GM12878 (cell line): ENCODE data around the gene ARID4B. TPM values are rescaled to one million over a fixed set of nuclear protein-coding genes. Genes with fewer than 3 reads are reported as not detected.

Experiments used
- ATAC-seq: fragments of 200-7000 bp; cut with Tn5 transposase; 3 replicates; pipeline ENCODE4 v1.9.1; 2020; ENCODE audit warnings: mild to moderate bottlenecking, moderate library complexity
- BruUV-seq: library from RNA; stranded (reverse); fragments of 400-500 nt; replicated peaks from 2 replicates; lab custom pipeline; 2021; lab: Mats Ljungman, UMichigan
- CTCF ChIA-PET: fragments of 300-600 bp; sonication (Branson Sonifier 250); formaldehyde crosslinking; extraction: SDS; loops from one replicate; lab custom pipeline; 2021; ENCODE audit warnings: inconsistent platforms; lab: Yijun Ruan, JAX
- POLR2A ChIA-PET: fragments of 350-600 bp; formaldehyde crosslinking; extraction: SDS; loops from one replicate; lab custom pipeline; 2021; ENCODE audit warnings: inconsistent platforms; lab: Charles Lee
- RAD21 ChIA-PET: fragments of 300-600 bp; sonication (Branson Sonifier 250); formaldehyde crosslinking; loops from one replicate; lab custom pipeline; 2023; ENCODE audit warnings: antibody characterized with exemption; ENCODE audit not compliant: unreplicated experiment; lab: Charles Lee
- SMC1A ChIA-PET: fragments of 300-600 bp; sonication (Branson Sonifier 250); formaldehyde crosslinking; loops from one replicate; lab custom pipeline; 2023; ENCODE audit not compliant: unreplicated experiment, uncharacterized antibody; lab: Charles Lee
- DNase-seq: peaks from one replicate; pipeline ENCODE4 v3.0.0-alpha.2; 2011; ENCODE audit warnings: low read depth, low spot score
- FAIRE-seq: peaks from 3 replicates; lab custom pipeline; 2011; peaks lifted over from hg19 to GRCh38; lab: Jason Lieb, UNC
- H2AFZ ChIP-seq: 2 replicates; pipeline ENCODE4 v1.6.0; 2011; ENCODE audit warnings: low read depth, low read length, control low read depth; ENCODE audit not compliant: control insufficient read depth
- H3K27ac ChIP-seq: 2 replicates; pipeline ENCODE4 v1.5.1; 2011; ENCODE audit warnings: control low read depth; ENCODE audit not compliant: control insufficient read depth, insufficient read depth
- H3K27me3 ChIP-seq, 2 experiments: replicated peaks in 1 of 2; 2 replicates each; pipeline versions ENCODE4 v1.6.0 to v1.6.1; 2011; ENCODE audit warnings: low read length in 1 of 2; ENCODE audit not compliant: control insufficient read depth in 2 of 2, insufficient read depth in 2 of 2
- H3K36me3 ChIP-seq, 2 experiments: 2 replicates each; pipeline ENCODE4 v1.5.1; 2011; ENCODE audit warnings: low read length in 1 of 2; ENCODE audit not compliant: control insufficient read depth in 2 of 2, insufficient read depth in 2 of 2
- H3K4me1 ChIP-seq: 2 replicates; pipeline ENCODE4 v1.6.1; 2011; ENCODE audit warnings: mild to moderate bottlenecking, low read length, moderate library complexity, mixed read lengths; ENCODE audit not compliant: control insufficient read depth, insufficient read depth
- H3K4me2 ChIP-seq: 2 replicates; pipeline ENCODE4 v1.6.0; 2011; ENCODE audit warnings: control low read depth; ENCODE audit not compliant: control insufficient read depth, insufficient read depth
- H3K4me3 ChIP-seq: fragments of 200-600 bp; sonication (generic); 2 replicates; pipeline ENCODE4 v1.5.1; 2016
- H3K79me2 ChIP-seq: 2 replicates; pipeline ENCODE4 v1.6.0; 2011; ENCODE audit warnings: low read length; ENCODE audit not compliant: control insufficient read depth, insufficient read depth
- H3K9ac ChIP-seq: 2 replicates; pipeline ENCODE4 v1.8.0; 2011; ENCODE audit warnings: low read length, control low read depth, mixed read lengths; ENCODE audit not compliant: control insufficient read depth, insufficient read depth
- H3K9me3 ChIP-seq: replicated peaks from 3 replicates; pipeline ENCODE4 v1.5.1; 2011; ENCODE audit warnings: mild to moderate bottlenecking, low read length; ENCODE audit not compliant: control insufficient read depth, insufficient read depth
- H4K20me1 ChIP-seq: 2 replicates; pipeline ENCODE4 v1.6.0; 2011; ENCODE audit not compliant: control insufficient read depth, insufficient read depth
- BHLHE40 ChIP-seq, 2 experiments: fragments of 450-650 bp in 1 of 2; IDR thresholded peaks; 2 replicates each; pipeline ENCODE4 v1.6.1; 2011 to 2017; ENCODE audit warnings: low read depth in 2 of 2, borderline replicate concordance in 1 of 2, improper control_type of control experiment in 1 of 2, low read length in 1 of 2, mild to moderate bottlenecking in 1 of 2
- BMI1 ChIP-seq: fragments of 450-650 bp; IDR thresholded peaks from 2 replicates; pipeline ENCODE4 v1.6.1; 2016; ENCODE audit warnings: mild to moderate bottlenecking, moderate library complexity, borderline replicate concordance
- CBX3 ChIP-seq: fragments of 200-600 bp; sonication (generic); IDR thresholded peaks from 2 replicates; pipeline ENCODE4 v1.6.1; 2016; ENCODE audit warnings: low read depth, borderline replicate concordance
- CEBPB ChIP-seq, 2 experiments: fragments of 150-350 bp in 1 of 2; IDR thresholded peaks; 2 replicates each; pipeline ENCODE4 v1.6.1; 2012 to 2014; ENCODE audit warnings: low read depth in 2 of 2, low read length in 2 of 2, borderline replicate concordance in 1 of 2, inconsistent platforms in 1 of 2
- GABPA ChIP-seq: IDR thresholded peaks from 2 replicates; pipeline ENCODE4 v1.6.1; 2014; ENCODE audit warnings: antibody characterized with exemption, low read depth, mild to moderate bottlenecking, inconsistent platforms
- LARP7 ChIP-seq: fragments of 450-650 bp; IDR thresholded peaks from 2 replicates; pipeline ENCODE4 v1.6.1; 2017; ENCODE audit warnings: mild to moderate bottlenecking
- NFYA ChIP-seq: IDR thresholded peaks from 2 replicates; pipeline ENCODE4 v1.6.1; 2011; ENCODE audit warnings: low read depth, mild to moderate bottlenecking, low read length, improper control_type of control experiment, borderline replicate concordance
- NR2C2 ChIP-seq: IDR thresholded peaks from 2 replicates; pipeline ENCODE4 v1.6.1; 2011; ENCODE audit warnings: borderline replicate concordance, low read depth; ENCODE audit not compliant: control insufficient read depth, insufficient read length
- RBBP5 ChIP-seq: fragments of 200-600 bp; sonication (generic); conservative IDR thresholded peaks from 2 replicates; pipeline ENCODE4 v1.6.1; 2016
- ZBED1 ChIP-seq: IDR thresholded peaks from 2 replicates; pipeline ENCODE4 v1.6.1; 2016; ENCODE audit warnings: borderline replicate concordance
- WGBS: methylation state at CpG from one replicate; pipeline ENCODE4 v1.1.6; 2016; ENCODE audit warnings: low lambda C conversion rate; ENCODE audit not compliant: insufficient replicate concordance, insufficient coverage; ENCODE audit errors: missing lambda C conversion rate; 5-methylcytosine and 5-hydroxymethylcytosine counted together
- in situ Hi-C: fragments of 300-500 bp; cut with MboI; formaldehyde crosslinking; loops from 9 replicates; pipeline ENCODE4 v1.14.3; 2018; ENCODE audit warnings: mixed read lengths
- intact Hi-C: fragments of 100-400 bp; cut with micrococcal nuclease; formaldehyde crosslinking; loops from one replicate; pipeline ENCODE4 v1.14.2; 2022; ENCODE audit not compliant: unreplicated experiment
- polyA plus RNA-seq, 11 experiments: library from polyadenylated mRNA; depleted of rRNA in 4 of 11; unstranded in 6 of 11; stranded (reverse) in 5 of 11; fragments of >200 nt; fragmentation: Nextera tagmentation in 4 of 11; fragmentation: Illumina TruSeq in 1 of 11; extraction: Ambion mirVana in 4 of 11; extraction: Trizol in 1 of 11; gene quantifications; 1 replicate in 1 of 11; 2 replicates in 10 of 11; pipeline versions ENCODE4 v1.2.1 to v1.2.3, GENCODE V29; 2011 to 2016; ENCODE audit warnings: inconsistent platforms in 2 of 11, missing spikeins in 2 of 11, low read depth in 1 of 11
- total RNA-seq, 4 experiments: library from RNA; depleted of rRNA in 3 of 4; stranded (reverse); fragments of >200 nt in 3 of 4; fragmentation: Illumina TruSeq in 1 of 4; extraction: Trizol in 1 of 4; gene quantifications; 2 replicates each; pipeline versions ENCODE4 v1.2.1 to v1.2.3, GENCODE V29; 2013 to 2021
- TF ChIP-seq, protein P1 (sequence below): fragments of 150-350 bp; IDR thresholded peaks from 2 replicates; pipeline ENCODE4 v1.6.1; 2014; ENCODE audit warnings: mild to moderate bottlenecking, low read depth, low read length
- TF ChIP-seq, protein P2 (sequence below): fragments of 450-650 bp; IDR thresholded peaks from 2 replicates; pipeline ENCODE4 v1.6.1; 2016; ENCODE audit warnings: mild to moderate bottlenecking, moderate library complexity, borderline replicate concordance

ARID4B gene
- total and polyA plus RNA-seq, 10 of the 15 experiments (the other 5 are each of a cell fraction or from before 2014, with no cell fraction given), result 13.6 to 39.1 (median 28.0) TPM

DNA sequence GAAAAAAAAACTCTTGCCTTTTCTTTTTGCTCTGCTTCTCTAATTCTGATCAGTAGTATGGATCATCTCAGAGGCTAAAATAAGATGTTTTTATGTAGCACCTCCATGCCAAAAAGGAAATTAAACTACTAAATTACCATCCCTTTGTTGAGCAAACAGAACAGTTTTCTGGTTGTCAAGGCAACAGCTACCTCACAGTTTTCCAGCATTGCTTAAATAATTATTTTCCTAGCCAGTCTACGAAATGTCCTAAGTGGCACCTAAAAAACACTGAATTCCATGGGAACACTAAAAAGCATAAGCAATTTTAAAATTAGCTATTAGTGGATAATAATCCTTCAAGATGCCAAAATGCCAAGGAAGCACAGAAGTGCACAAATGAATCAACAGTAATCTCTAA, 61.7 kb downstream of the ARID4B start:
- Histone ChIP-seq H3K27me3 (no peaks in the 10 kb centered on the region), H3K9ac (no peak overlapping the region), H3K4me3 (no peak overlapping the region), H3K4me2 (no peak overlapping the region), H3K4me1 (0 out of 2 replicates have a peak, but pooled peaks cover 3% of the 10 kb centered on the region), H3K79me2 (peaks cover 70% of the 10 kb centered on the region), H4K20me1 (no peaks in the 10 kb centered on the region), H3K27ac (no peak overlapping the region), H3K9me3 (no peaks in the 10 kb centered on the region), H2AFZ (no peak overlapping the region), H3K36me3 (no peaks in the 10 kb centered on the region)
- in situ Hi-C loops, result no loop called here
- POLR2A ChIA-PET, result interaction anchor here (1.0 to 1.4 kb wide), 2 partner anchors 8 to 9 kb away, joined by 3 to 6 read pairs; no protein-coding TSS in a partner anchor
- FAIRE-seq, result no peak
- intact Hi-C loops, result no loop called here
- CTCF ChIA-PET, result interaction anchor here (1.0 to 1.9 kb wide), 4 partner anchors 9 to 150 kb away, joined by 3 to 8 read pairs (median 4); no protein-coding TSS in a partner anchor
- no peak for ATAC-seq
- DNase-seq, result no peak
- RAD21 ChIA-PET, result interaction anchor here (1.0 kb wide), 1 partner anchor 9 kb away, joined by 4 read pairs; no protein-coding TSS in a partner anchor
- whole genome bisulfite sequencing, result 97% methylated on average over 1 of the region's 1 CpG
- SMC1A ChIA-PET, result no interaction called here
- TF ChIP-seq NR2C2 (no peak), BMI1 (0 out of 2 replicates have a peak, but pooled peaks have one; percentile 26), GABPA (no peak)
- BruUV-seq, result no TSS peak

DNA sequence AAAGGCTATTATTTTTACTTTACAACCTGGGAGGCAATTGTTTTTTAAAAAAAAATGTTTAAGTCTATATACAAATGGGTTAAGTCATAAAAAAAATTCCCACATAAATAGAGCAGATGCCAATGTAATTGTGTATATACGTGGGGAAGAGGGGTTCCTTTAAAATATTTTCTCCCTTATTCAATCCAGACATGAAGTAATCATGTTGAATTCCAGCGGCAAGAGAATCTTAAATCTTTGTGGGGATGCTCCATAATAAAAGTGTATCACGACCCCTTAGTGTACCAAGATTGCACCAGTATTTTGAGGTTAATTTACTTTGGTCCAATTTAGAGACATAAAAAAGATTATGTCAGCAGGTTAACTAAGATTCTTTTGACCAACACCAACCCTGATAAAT, 62.1 kb downstream of the ARID4B start:
- Histone ChIP-seq H2AFZ (no peak overlapping the region), H4K20me1 (no peaks in the 10 kb centered on the region), H3K4me3 (no peak overlapping the region), H3K4me2 (no peak overlapping the region), H3K9me3 (no peaks in the 10 kb centered on the region), H3K79me2 (peaks cover 70% of the 10 kb centered on the region), H3K9ac (no peak overlapping the region), H3K36me3 (no peaks in the 10 kb centered on the region), H3K27ac (no peak overlapping the region), H3K4me1 (0 out of 2 replicates have a peak, but pooled peaks cover 3% of the 10 kb centered on the region), H3K27me3 (no peaks in the 10 kb centered on the region)
- ChIA-PET SMC1A (no interaction called here), RAD21 (interaction anchor here (1.0 kb wide), 1 partner anchor 9 kb away, joined by 4 read pairs; no protein-coding TSS in a partner anchor), CTCF (interaction anchor here (1.3 to 1.9 kb wide), 3 partner anchors 9 to 151 kb away, joined by 4 to 8 read pairs (median 5); no protein-coding TSS in a partner anchor), POLR2A (interaction anchor here (1.4 kb wide), 1 partner anchor 8 kb away, joined by 3 read pairs; no protein-coding TSS in a partner anchor)
- intact Hi-C loops (no loop called here), in situ Hi-C loops (no loop called here)
- FAIRE-seq (no peak), DNase-seq (no peak), ATAC-seq (no peak)
- WGBS, result 95% methylated on average over 3 of the region's 3 CpGs
- no TSS peak for BruUV-seq
- no peak for TF ChIP-seq NFYA
- TF ChIP-seq, protein P1, sequence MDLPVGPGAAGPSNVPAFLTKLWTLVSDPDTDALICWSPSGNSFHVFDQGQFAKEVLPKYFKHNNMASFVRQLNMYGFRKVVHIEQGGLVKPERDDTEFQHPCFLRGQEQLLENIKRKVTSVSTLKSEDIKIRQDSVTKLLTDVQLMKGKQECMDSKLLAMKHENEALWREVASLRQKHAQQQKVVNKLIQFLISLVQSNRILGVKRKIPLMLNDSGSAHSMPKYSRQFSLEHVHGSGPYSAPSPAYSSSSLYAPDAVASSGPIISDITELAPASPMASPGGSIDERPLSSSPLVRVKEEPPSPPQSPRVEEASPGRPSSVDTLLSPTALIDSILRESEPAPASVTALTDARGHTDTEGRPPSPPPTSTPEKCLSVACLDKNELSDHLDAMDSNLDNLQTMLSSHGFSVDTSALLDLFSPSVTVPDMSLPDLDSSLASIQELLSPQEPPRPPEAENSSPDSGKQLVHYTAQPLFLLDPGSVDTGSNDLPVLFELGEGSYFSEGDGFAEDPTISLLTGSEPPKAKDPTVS, result no peak
- no peak for TF ChIP-seq LARP7
- TF ChIP-seq CEBPB (IDR thresholded peaks at IDR 0.05; ENCODE audit: borderline replicate concordance in 1 of 2, low read depth in 2 of 2, low read length in 2 of 2), result no peak
- no peak for TF ChIP-seq RBBP5
- no peak for TF ChIP-seq ZBED1
- TF ChIP-seq, protein P2, sequence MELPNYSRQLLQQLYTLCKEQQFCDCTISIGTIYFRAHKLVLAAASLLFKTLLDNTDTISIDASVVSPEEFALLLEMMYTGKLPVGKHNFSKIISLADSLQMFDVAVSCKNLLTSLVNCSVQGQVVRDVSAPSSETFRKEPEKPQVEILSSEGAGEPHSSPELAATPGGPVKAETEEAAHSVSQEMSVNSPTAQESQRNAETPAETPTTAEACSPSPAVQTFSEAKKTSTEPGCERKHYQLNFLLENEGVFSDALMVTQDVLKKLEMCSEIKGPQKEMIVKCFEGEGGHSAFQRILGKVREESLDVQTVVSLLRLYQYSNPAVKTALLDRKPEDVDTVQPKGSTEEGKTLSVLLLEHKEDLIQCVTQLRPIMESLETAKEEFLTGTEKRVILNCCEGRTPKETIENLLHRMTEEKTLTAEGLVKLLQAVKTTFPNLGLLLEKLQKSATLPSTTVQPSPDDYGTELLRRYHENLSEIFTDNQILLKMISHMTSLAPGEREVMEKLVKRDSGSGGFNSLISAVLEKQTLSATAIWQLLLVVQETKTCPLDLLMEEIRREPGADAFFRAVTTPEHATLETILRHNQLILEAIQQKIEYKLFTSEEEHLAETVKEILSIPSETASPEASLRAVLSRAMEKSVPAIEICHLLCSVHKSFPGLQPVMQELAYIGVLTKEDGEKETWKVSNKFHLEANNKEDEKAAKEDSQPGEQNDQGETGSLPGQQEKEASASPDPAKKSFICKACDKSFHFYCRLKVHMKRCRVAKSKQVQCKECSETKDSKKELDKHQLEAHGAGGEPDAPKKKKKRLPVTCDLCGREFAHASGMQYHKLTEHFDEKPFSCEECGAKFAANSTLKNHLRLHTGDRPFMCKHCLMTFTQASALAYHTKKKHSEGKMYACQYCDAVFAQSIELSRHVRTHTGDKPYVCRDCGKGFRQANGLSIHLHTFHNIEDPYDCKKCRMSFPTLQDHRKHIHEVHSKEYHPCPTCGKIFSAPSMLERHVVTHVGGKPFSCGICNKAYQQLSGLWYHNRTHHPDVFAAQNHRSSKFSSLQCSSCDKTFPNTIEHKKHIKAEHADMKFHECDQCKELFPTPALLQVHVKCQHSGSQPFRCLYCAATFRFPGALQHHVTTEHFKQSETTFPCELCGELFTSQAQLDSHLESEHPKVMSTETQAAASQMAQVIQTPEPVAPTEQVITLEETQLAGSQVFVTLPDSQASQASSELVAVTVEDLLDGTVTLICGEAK, result no peak
- TF ChIP-seq BHLHE40 (IDR thresholded peaks at IDR 0.05; ENCODE audit: borderline replicate concordance in 1 of 2, low read depth in 2 of 2, low read length in 1 of 2), result no peak
- TF ChIP-seq CBX3, result no peak
